Coronary artery (tissue), 2 donors: ENCODE results near the gene GPR180.

Source experiments
- DNase-seq: peaks from one replicate; pipeline ENCODE4 v3.0.0-alpha.2; 2017; ENCODE audit warnings: low spot score
- H3K27ac ChIP-seq, 2 donors: fragments of 200-600 bp; sonication (generic); one replicate each; pipeline ENCODE4 v1.5.1; 2016 to 2019
- H3K4me3 ChIP-seq: fragments of 200-600 bp; sonication (generic); 2 replicates; pipeline ENCODE4 v1.5.1; 2016; ENCODE audit warnings: mild to moderate bottlenecking, moderate library complexity
- CTCF ChIP-seq: fragments of 200-600 bp; sonication (generic); IDR thresholded peaks from one replicate; pipeline ENCODE4 v1.5.1; 2019; ENCODE audit warnings: antibody characterized with exemption

GPR180 gene

GRCh38 chr13:94579063-94579462, 22.6 kb upstream of the GPR180 start:
- Histone ChIP-seq H3K27ac (no peak overlapping the region), H3K4me3 (no peak overlapping the region)
- no peak for DNase-seq
- TF ChIP-seq CTCF: no peak

- no peak for DNase-seq
- TF ChIP-seq CTCF: no peak
- no peak overlapping the region for H3K27ac ChIP-seq
- H3K4me3 ChIP-seq: no peak overlapping the region
Observed at GRCh38 chr13:94583926-94584325, 17.7 kb upstream of the GPR180 start.

GRCh38 chr13:94585543-94586101, 16.0 kb upstream of the GPR180 start:
- TF ChIP-seq CTCF: no peak
- no peak for DNase-seq
- Histone ChIP-seq H3K4me3 (no peak overlapping the region), H3K27ac (no peak overlapping the region)

- H3K4me3 ChIP-seq: no peak overlapping the region
- no peak for TF ChIP-seq CTCF
- DNase-seq: no peak
- no peak overlapping the region for H3K27ac ChIP-seq
Observed at GRCh38 chr13:94586371-94586770, 15.3 kb upstream of the GPR180 start.

- no peak for TF ChIP-seq CTCF
- Histone ChIP-seq H3K4me3 (no peak overlapping the region), H3K27ac (no peak overlapping the region)
- no peak for DNase-seq
Observed at GRCh38 chr13:94588541-94588940, 13.1 kb upstream of the GPR180 start.

- Histone ChIP-seq H3K4me3 (no peak overlapping the region), H3K27ac (no peak overlapping the region)
- DNase-seq: no peak
- no peak for TF ChIP-seq CTCF
Observed at GRCh38 chr13:94590744-94591143, 10.9 kb upstream of the GPR180 start.

GRCh38 chr13:94595001-94595949, 6.4 kb upstream of the GPR180 start:
- TF ChIP-seq CTCF: no peak
- DNase-seq: no peak
- Histone ChIP-seq H3K27ac (peak overlapping the region; percentile 54 to 76), H3K4me3 (peak overlapping the region; percentile 74)
